T47D (cell line): ENCODE measurements around the gene SLC9B1.

ENCODE experiments used
- DNase-seq, 2 experiments: peaks; one replicate each; pipeline versions ENCODE4 v3.0.0 to v3.0.0-alpha.2; 2011 to 2012; ENCODE audit warnings: low read depth in 1 of 2, low spot score in 1 of 2
- JUND ChIP-seq: IDR thresholded peaks from 2 replicates; pipeline ENCODE4 v1.6.1; 2012; ENCODE audit warnings: low read depth
- in situ Hi-C: cut with HindIII; loops from 2 replicates; pipeline ENCODE4 v1.10.0; 2016; ENCODE audit warnings: low sequenced_read_pairs, low pct_unique_long_range_greater_than_20kb

The SLC9B1 gene

GRCh38 chr4:103030791-103031190, 11.3 kb upstream of the SLC9B1 start:
- no peak for TF ChIP-seq JUND

GRCh38 chr4:103029300-103029699, 9.8 kb upstream of the SLC9B1 start:
- in situ Hi-C loops = no loop called here
- DNase-seq = no peak
- no peak for TF ChIP-seq JUND

More at GRCh38 chr4:103030791-103031190, 11.3 kb upstream of the SLC9B1 start:
- in situ Hi-C loops = no loop called here
- DNase-seq = no peak

GRCh38 chr4:103026868-103027267, 7.4 kb upstream of the SLC9B1 start:
- DNase-seq = no peak
- TF ChIP-seq JUND = no peak
- in situ Hi-C loops = no loop called here

- no peak for DNase-seq
- in situ Hi-C loops = no loop called here
- no peak for TF ChIP-seq JUND
These were observed 5.5 kb upstream of the SLC9B1 start for GRCh38 chr4:103024996-103025395.

- no peak for TF ChIP-seq JUND
- in situ Hi-C loops = no loop called here
- DNase-seq = no peak
These were observed 1.6 kb upstream of the SLC9B1 start for GRCh38 chr4:103021120-103021519.

- peak in 1 of 2 experiments; percentile 60 for DNase-seq
- in situ Hi-C loops = no loop called here
- no peak for TF ChIP-seq JUND
These were observed 856 bp downstream of the SLC9B1 start for GRCh38 chr4:103018391-103019307.

GRCh38 chr4:103012551-103012950, 7.0 kb downstream of the SLC9B1 start:
- TF ChIP-seq JUND = no peak
- in situ Hi-C loops = no loop called here
- no peak for DNase-seq

- no peak for DNase-seq
- in situ Hi-C loops = no loop called here
- TF ChIP-seq JUND = no peak
These were observed 7.4 kb downstream of the SLC9B1 start for GRCh38 chr4:103012060-103012459.

- in situ Hi-C loops = no loop called here
- no peak for DNase-seq
- no peak for TF ChIP-seq JUND
These were observed 8.0 kb downstream of the SLC9B1 start for GRCh38 chr4:103011378-103012025.

- TF ChIP-seq JUND = no peak
- DNase-seq = no peak
- in situ Hi-C loops = no loop called here
These were observed 8.7 kb downstream of the SLC9B1 start for GRCh38 chr4:103010804-103011203.

GRCh38 chr4:103008875-103009729, 10.4 kb downstream of the SLC9B1 start:
- no peak for TF ChIP-seq JUND
- in situ Hi-C loops = no loop called here
- DNase-seq = peak; percentile 17 to 82

GRCh38 chr4:103002551-103002950, 17.0 kb downstream of the SLC9B1 start:
- peak; percentile 5 to 32 for DNase-seq
- in situ Hi-C loops = no loop called here
- no peak for TF ChIP-seq JUND
